ENCODE measurements around the gene LHX6. TPM values are rescaled to one million over a fixed set of nuclear protein-coding genes. Genes with fewer than 3 reads are reported as not detected.

LHX6 gene
- total and polyA plus RNA-seq, 2 of the 13 experiments (the other 11 are each of a cell fraction or from before 2014, with no cell fraction given) = 1.1 to 1.3 TPM

GRCh38 chr9:122183501-122183900, 45.3 kb downstream of the LHX6 start:
- no TSS peak for BruUV-seq (replicated peaks)
- intact Hi-C loops (cut with micrococcal nuclease; ENCODE audit: unreplicated experiment) (no loop called here), in situ Hi-C loops (cut with HindIII; ENCODE audit: extremely low pct_ligation_motif_present, low pct_unique_long_range_greater_than_20kb) (no loop called here)
- no peak overlapping the region for H3K27ac ChIP-seq (ENCODE audit: extremely low read length, insufficient read depth, low read length)
- peaks cover 63% of the 10 kb centered on the region for H3K4me1 ChIP-seq (ENCODE audit: insufficient read depth, low read length)
- H2AFZ ChIP-seq (ENCODE audit: low read length) = no peak overlapping the region
- no peak overlapping the region for H3K4me2 ChIP-seq (ENCODE audit: low read depth, low read length)
- no peaks in the 10 kb centered on the region for H3K79me2 ChIP-seq (ENCODE audit: insufficient read depth, low read length)
- ATAC-seq (no peak), FAIRE-seq (no peak), DNase-seq (ENCODE audit: low spot score) (no peak)
- no peaks in the 10 kb centered on the region for H3K9me3 ChIP-seq (ENCODE audit: low read length)
- ChIA-PET POLR2A (interaction anchor here (1.9 kb wide), 1 partner anchor 30 kb away, joined by 4 read pairs; no protein-coding TSS in a partner anchor), CTCF (ENCODE audit: low intra/inter-chr PET ratio, low total read pairs) (no interaction called here)
- H3K27me3 ChIP-seq (ENCODE audit: control insufficient read depth in 1 of 2, insufficient read depth in 2 of 2, low read length in 2 of 2) = no peaks in the 10 kb centered on the region
- no peak overlapping the region for H3K9ac ChIP-seq (ENCODE audit: insufficient read depth, low read depth, low read length)
- H3K36me3 ChIP-seq (replicated peaks in 1 of 2; ENCODE audit: control insufficient read depth in 1 of 2, insufficient read depth in 2 of 2, low read length in 2 of 2) = no peaks in the 10 kb centered on the region
- H4K20me1 ChIP-seq (ENCODE audit: insufficient read depth, low read length) = no peaks in the 10 kb centered on the region
- no peak for TF ChIP-seq ZNF788 (CRISPR knock-in tag; IDR thresholded peaks at IDR 0.05; ENCODE audit: borderline replicate concordance)
- TF ChIP-seq RAD21 (CRISPR knock-in tag; IDR thresholded peaks at IDR 0.05) = no peak
- TF ChIP-seq ZNF138 (CRISPR knock-in tag; IDR thresholded peaks at IDR 0.05; ENCODE audit: low read depth) = no peak
- no peak for TF ChIP-seq CEBPB (IDR thresholded peaks at IDR 0.05; ENCODE audit: borderline replicate concordance, low read depth, low read length)
- TF ChIP-seq JUNB (CRISPR knock-in tag; IDR thresholded peaks at IDR 0.05; ENCODE audit: borderline replicate concordance) = no peak
- no peak for TF ChIP-seq RXRB (CRISPR knock-in tag; IDR thresholded peaks at IDR 0.05; ENCODE audit: borderline replicate concordance)
- TF ChIP-seq SMARCC2 (IDR thresholded peaks at IDR 0.05) = no peak
- no peak for TF ChIP-seq HNRNPLL (IDR thresholded peaks at IDR 0.05; ENCODE audit: low read depth, low read length, poor library complexity, severe bottlenecking)
- TF ChIP-seq RBFOX2 (IDR thresholded peaks at IDR 0.05; ENCODE audit: low read depth, low read length) = no peak
- TF ChIP-seq HES4 (CRISPR knock-in tag; IDR thresholded peaks at IDR 0.05; ENCODE audit: borderline replicate concordance) = no peak
- no peak for TF ChIP-seq HNF4G (IDR thresholded peaks at IDR 0.05; ENCODE audit: borderline replicate concordance, low read depth, low read length)
- TF ChIP-seq HNF4G (CRISPR knock-in tag; IDR thresholded peaks at IDR 0.05; ENCODE audit: borderline replicate concordance, low read depth) = no peak
- TF ChIP-seq ZNF431 (CRISPR knock-in tag; IDR thresholded peaks at IDR 0.05; ENCODE audit: borderline replicate concordance, low read depth) = no peak
- no peak for TF ChIP-seq XRCC5 (optimal IDR thresholded peaks at IDR 0.05; ENCODE audit: low read length)
- no peak for TF ChIP-seq NFKBIZ (CRISPR knock-in tag; IDR thresholded peaks at IDR 0.05)
- no peak for TF ChIP-seq ZMYM4 (CRISPR knock-in tag; IDR thresholded peaks at IDR 0.05)
- TF ChIP-seq STAG1 (CRISPR knock-in tag; IDR thresholded peaks at IDR 0.05) = no peak
- TF ChIP-seq ATF1 (CRISPR knock-in tag; IDR thresholded peaks at IDR 0.05) = no peak
- WGBS (ENCODE audit: low lambda C conversion rate) = 76% methylated on average over 7 of the region's 7 CpGs
- H3K4me3 ChIP-seq (replicated peaks in 1 of 3; ENCODE audit: insufficient read depth in 1 of 3, low read depth in 2 of 3, low read length in 3 of 3) = no peak overlapping the region

All from HepG2 (cell line).